GM12892 (cell line): ENCODE results near the gene RAP1A.

Experiments used
- POLR2A ChIP-seq: IDR thresholded peaks from 2 replicates; pipeline ENCODE4 v1.6.1; 2011; ENCODE audit warnings: low read depth, low read length, control low read depth
- POLR2AphosphoS5 ChIP-seq: IDR thresholded peaks from 2 replicates; pipeline ENCODE4 v1.6.1; 2011; ENCODE audit warnings: low read depth, low read length, control low read depth

DNA sequence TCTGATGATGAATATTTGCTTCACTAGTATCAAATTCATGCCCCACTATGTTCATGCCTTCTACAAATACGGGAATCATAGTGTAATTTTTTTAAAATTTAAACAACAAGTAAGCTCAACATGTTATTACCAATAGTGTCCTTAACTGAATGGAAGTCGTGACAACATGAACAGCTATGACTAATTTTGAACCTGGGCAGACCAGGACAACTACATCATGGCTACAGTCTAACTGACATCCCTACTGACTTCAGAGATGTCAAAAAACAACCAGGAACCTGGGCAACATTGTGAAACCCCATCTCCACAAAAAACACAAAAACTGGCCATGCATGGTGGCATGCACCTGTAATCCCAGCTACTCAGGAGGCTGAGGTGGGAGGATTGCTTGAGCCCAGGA is 33.5 kb upstream of the RAP1A start:
- TF ChIP-seq POLR2AphosphoS5 (no peak), POLR2A (no peak)
